Measurements from ENCODE around the gene MMP25.

MMP25 gene

GRCh38 chr16:3097266-3097665, 50.9 kb downstream of the MMP25 start:
- no peak for DNase-seq

- DNase-seq = no peak
Observed at GRCh38 chr16:3098459-3099394, 52.4 kb downstream of the MMP25 start, which contains the start of gene ZSCAN10. TSS of gene ZSCAN10 (minus strand) at chr16:3099294. CDS start at chr16:3092937, 6,357 bp downstream.

GRCh38 chr16:3099395-3099731, 53.0 kb downstream of the MMP25 start:
- no peak for DNase-seq

GRCh38 chr16:3099732-3100499, 53.6 kb downstream of the MMP25 start:
- peak; percentile 92 for DNase-seq

- DNase-seq = peak; percentile 63
Observed at GRCh38 chr16:3101018-3101840, 54.9 kb downstream of the MMP25 start.

DNA sequence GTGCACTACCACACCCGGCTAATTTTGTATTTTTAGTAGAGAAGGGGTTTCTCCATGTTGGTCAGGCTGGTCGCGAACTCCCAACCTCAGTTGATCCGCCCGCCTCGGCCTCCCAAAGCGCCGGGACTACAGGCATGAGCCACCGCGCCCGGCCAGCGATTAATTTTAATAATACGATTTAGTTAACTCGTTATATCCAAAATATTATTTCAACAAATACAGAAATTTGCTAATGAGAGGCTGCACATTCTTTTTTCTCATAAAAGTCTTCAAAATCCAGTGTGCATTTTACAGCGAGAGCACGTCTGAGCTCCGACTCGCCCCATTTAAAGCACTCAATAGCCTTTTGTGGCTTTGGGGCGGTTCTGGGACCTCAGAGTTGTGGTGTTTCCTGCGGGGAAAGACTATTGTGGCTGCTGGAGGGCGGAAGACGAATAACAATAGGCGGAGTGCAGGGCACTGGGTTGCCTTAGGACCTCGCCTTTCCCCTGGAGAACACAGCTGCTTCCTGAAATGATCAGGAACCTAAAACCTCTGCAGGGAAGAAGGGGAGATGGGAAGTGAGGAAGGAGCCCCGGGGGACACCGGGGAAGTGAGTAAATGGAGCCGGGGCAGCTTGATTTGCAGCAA, 55.6 kb downstream of the MMP25 start:
- DNase-seq = peak; percentile 31

DNA sequence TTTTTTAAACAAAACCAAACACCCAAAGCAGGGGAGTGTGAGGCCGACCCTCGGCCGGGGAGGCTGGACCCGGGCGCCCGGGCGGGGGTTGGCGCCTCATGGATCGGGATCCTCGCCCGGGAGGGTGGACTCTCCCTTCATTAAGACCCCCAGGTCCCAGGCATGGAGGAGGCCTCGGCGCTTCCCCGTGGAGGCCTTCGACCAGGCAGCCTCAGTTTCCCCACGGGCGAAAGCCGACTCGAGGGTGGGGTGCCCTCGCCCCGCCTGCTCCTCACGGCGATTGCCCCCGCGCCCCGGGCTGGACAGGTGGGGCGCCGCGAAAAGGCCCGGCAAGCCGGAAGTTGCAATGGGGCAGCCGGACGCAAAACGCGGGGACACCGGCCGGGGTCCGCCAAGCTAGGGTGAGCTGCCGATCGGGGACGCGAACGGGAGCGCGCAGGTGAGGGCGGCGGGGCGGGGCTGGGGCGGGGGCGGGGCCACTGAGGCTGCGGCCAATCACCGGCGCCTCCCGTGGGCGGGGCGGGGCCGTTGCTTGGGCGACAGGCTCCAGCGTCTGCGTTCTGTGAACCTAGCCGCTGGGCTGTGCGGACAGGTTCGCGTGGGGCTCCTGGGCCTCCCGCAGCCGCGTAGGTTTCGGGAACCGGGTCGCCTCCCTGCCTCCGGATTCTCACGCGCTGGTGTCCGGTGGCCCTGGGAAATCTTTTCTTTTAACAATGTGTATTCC, 60.0 kb downstream of the MMP25 start:
- DNase-seq = peak; percentile 90

Data from stimulated activated CD4-positive, alpha-beta T cell treated with anti-CD3 and anti-CD28 coated beads, Interleukin-4, amount 100 ng/mL, for 24 hours (primary cell).